IMR-90 (cell line): ENCODE measurements around the gene KBTBD13.
A peak's percentile ranks its signal among the peaks of the same experiment; 100 is the strongest.
"Not testable (repeated sequence)": the region's sequence is repeated elsewhere in the genome, so short reads cannot be mapped to it uniquely, and the experiment has no call there.

Experiments
- CEBPB ChIP-seq: IDR thresholded peaks from 2 replicates; pipeline ENCODE4 v1.6.1; 2012; ENCODE audit warnings: low read depth, low read length, improper control_type of control experiment
- CHD1 ChIP-seq: IDR thresholded peaks from 2 replicates; pipeline ENCODE4 v1.6.1; 2012; ENCODE audit warnings: low read depth, low read length, improper control_type of control experiment
- CTCF ChIP-seq: conservative IDR thresholded peaks from 2 replicates; pipeline ENCODE4 v1.5.1; 2012; ENCODE audit warnings: mild to moderate bottlenecking, low read depth, low read length, improper control_type of control experiment
- ELK1 ChIP-seq: fragments of 150-350 bp; IDR thresholded peaks from 2 replicates; pipeline ENCODE4 v1.6.1; 2016; ENCODE audit warnings: low read depth, mild to moderate bottlenecking, low read length, moderate library complexity, borderline replicate concordance
- MAZ ChIP-seq: IDR thresholded peaks from 2 replicates; pipeline ENCODE4 v1.6.1; 2012; ENCODE audit warnings: low read depth, mild to moderate bottlenecking, low read length, improper control_type of control experiment, moderate library complexity, borderline replicate concordance
- NFE2L2 ChIP-seq: fragments of 150-350 bp; IDR thresholded peaks from 2 replicates; pipeline ENCODE4 v1.6.1; 2016; ENCODE audit warnings: low read depth, mild to moderate bottlenecking, low read length
- POLR2A ChIP-seq: IDR thresholded peaks from 2 replicates; pipeline ENCODE4 v1.6.1; 2012; ENCODE audit warnings: mild to moderate bottlenecking, low read depth, low read length
- RAD21 ChIP-seq: IDR thresholded peaks from 2 replicates; pipeline ENCODE4 v1.6.1; 2012; ENCODE audit warnings: low read length, improper control_type of control experiment
- RCOR1 ChIP-seq: IDR thresholded peaks from 2 replicates; pipeline ENCODE4 v1.6.1; 2012; ENCODE audit warnings: mild to moderate bottlenecking, low read length, improper control_type of control experiment; ENCODE audit not compliant: insufficient replicate concordance

GRCh38 chr15:65044218-65044617 is 32.3 kb upstream of the KBTBD13 start:
- not testable (repeated sequence) for TF ChIP-seq CTCF, RAD21, POLR2A, MAZ, RCOR1, ELK1, CHD1, NFE2L2
- TF ChIP-seq CEBPB: peak; percentile 29; the same call in 1 of the 2 replicates
